ENCODE measurements around the gene SRP14. TPM values are rescaled to one million over a fixed set of nuclear protein-coding genes. Genes with fewer than 3 reads are reported as not detected.

The SRP14 gene
- total RNA-seq, 2 donors from 2014 or later = 163 to 167 TPM

DNA sequence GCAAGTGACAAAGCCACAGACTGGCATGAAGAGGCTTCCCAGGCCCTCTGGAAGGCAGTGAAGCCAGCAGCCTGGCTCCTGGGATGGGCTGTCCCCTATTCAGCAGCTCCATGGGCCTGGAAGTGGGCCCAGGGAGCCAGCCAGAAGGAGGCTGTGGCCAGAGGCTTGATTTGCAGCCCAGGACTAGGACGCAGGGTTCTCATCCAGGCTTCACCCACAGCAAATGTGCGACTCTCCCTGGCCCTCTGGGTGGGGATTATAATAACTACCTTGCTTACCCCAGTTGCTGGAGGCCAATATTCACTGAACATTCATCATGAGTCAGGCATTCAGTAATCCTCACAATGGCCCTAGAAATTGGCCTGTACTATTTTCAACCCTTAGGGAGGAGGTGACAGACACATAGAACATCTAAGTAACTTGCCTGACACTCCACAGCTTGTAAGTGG, 24.6 kb upstream of the SRP14 start:
- H3K4me3 ChIP-seq = no peak overlapping the region
- H3K9ac ChIP-seq (ENCODE audit: low read depth in 2 of 2, low read length in 2 of 2) = no peak overlapping the region
- intact Hi-C loops (cut with DNase I) = no loop called here
- H3K9me3 ChIP-seq = no peaks in the 10 kb centered on the region
- TF ChIP-seq, protein P1, sequence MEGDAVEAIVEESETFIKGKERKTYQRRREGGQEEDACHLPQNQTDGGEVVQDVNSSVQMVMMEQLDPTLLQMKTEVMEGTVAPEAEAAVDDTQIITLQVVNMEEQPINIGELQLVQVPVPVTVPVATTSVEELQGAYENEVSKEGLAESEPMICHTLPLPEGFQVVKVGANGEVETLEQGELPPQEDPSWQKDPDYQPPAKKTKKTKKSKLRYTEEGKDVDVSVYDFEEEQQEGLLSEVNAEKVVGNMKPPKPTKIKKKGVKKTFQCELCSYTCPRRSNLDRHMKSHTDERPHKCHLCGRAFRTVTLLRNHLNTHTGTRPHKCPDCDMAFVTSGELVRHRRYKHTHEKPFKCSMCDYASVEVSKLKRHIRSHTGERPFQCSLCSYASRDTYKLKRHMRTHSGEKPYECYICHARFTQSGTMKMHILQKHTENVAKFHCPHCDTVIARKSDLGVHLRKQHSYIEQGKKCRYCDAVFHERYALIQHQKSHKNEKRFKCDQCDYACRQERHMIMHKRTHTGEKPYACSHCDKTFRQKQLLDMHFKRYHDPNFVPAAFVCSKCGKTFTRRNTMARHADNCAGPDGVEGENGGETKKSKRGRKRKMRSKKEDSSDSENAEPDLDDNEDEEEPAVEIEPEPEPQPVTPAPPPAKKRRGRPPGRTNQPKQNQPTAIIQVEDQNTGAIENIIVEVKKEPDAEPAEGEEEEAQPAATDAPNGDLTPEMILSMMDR (IDR thresholded peaks at IDR 0.05) = no peak
- H3K27ac ChIP-seq = no peak overlapping the region
- no peak for DNase-seq
- H3K27me3 ChIP-seq = no peaks in the 10 kb centered on the region
- H3K36me3 ChIP-seq = no peaks in the 10 kb centered on the region
- H3K4me1 ChIP-seq = no peaks in the 10 kb centered on the region

DNA sequence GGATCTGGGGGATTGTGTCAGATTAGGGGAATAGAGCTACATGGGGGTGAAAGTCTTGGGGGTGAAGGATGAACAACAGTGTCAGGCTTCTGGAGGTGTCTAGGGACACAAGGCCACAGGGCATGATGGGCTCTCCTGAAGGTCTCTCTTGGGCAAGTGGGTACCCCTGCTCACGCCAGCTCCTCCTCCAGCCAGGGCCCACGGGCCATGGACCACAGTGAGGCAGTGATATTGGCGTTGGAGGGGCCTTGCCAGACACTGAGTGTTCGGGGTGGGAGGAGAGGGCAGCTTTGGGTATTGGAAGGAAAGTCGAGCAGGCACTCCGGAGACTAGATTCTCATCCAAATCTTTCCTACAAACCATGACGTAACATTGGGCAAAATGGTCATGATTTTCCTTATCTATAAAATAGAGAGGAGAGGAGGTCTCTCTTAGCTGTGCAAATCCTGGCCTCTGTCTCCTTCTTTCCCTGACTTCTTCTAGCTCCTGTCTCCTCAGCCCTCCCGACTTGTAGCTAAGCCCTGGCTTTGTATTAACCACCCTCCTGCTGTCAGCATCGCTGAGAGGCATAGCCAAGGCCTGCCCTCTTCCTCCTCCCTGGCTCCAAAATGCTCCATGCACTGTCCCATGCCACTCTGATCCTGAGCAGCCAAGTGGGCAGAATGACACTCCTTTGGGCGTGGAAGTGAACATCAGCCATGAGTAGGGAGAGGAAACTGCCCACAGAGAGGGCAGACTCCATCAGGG, 24.0 kb upstream of the SRP14 start:
- H3K4me3 ChIP-seq = no peak overlapping the region
- intact Hi-C loops (cut with DNase I) = no loop called here

DNA sequence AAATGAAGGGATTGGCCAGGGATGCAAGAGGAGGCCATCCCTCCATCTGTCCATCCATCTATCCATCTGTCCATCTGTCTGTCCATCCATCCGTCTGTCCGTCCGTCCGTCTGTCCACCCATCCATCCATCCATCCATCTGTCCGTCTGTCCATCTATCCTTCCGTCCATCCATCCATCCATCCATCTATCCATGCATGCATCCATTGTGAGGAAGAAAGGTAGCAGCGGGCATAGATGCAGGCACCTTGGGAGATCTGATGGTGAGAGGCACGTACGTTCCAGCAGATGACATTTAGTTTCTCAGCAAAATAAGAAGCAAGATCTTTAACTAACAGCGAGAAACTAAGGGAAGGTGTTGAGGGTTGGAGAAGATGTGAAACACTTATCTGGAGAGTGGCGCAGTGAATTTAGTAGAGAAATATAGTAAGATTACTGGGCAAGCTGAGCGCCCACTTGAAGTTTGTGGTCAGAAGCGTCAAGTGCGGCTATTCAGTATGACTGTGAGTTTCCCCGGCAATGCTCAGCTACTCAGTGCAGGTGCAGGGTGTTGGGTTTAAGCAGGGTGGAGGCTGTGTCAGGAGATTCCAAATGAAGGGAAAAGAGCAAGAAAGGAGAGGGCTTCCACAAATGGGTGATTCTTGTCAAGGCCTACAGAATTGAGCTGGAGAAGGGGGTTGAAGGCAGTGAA, 22.4 kb upstream of the SRP14 start:
- no peaks in the 10 kb centered on the region for H3K4me1 ChIP-seq
- H3K27ac ChIP-seq = no peak overlapping the region
- no peak for DNase-seq

More for the DNA sequence above, 24.0 kb upstream of the SRP14 start:
- Histone ChIP-seq H3K4me1 (no peaks in the 10 kb centered on the region), H3K27ac (no peak overlapping the region), H3K27me3 (no peaks in the 10 kb centered on the region), H3K36me3 (no peaks in the 10 kb centered on the region), H3K9me3 (no peaks in the 10 kb centered on the region), H3K9ac (ENCODE audit: low read depth in 2 of 2, low read length in 2 of 2) (no peak overlapping the region)
- TF ChIP-seq, protein P1 (IDR thresholded peaks at IDR 0.05) = no peak
- DNase-seq = no peak

DNA sequence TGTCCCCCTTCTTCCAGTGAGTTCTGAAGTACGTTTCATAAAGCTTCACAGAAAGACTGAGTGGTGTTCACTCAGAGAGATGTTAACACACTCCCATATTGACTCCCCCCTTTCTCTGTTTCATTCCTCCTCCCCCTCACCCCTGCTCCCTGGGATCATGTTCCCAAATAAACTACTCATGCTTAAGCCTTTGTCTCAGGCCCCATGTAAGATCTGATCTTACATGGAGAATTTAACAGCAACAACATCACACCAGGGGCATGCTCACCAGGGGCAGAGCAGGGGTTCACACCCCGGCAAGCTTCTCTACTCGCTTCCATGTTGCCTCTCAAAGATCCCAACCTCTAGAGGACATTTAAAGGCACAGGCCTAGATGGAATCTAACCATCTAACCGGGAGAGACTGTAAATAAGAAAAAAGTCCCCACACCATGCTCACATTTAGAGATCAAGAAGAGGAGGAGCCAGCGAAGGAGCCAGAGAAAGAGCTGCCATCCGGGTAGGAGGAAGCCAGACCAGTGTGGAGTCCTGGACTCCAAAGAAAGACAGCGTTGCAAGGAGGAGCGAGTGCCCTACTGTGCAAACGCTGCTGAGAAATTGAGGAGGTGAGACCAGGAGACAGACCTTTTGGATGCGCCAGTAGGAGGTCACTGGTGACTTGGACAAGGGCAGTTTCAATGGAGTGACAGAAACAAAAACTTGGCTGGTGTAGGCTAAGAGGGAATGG, 21.4 kb upstream of the SRP14 start:
- H3K9me3 ChIP-seq = no peaks in the 10 kb centered on the region
- H3K27me3 ChIP-seq = no peaks in the 10 kb centered on the region
- DNase-seq = no peak
- peaks cover 6% of the 10 kb centered on the region for H3K4me1 ChIP-seq
- H3K4me3 ChIP-seq = no peak overlapping the region
- TF ChIP-seq, protein P1 (IDR thresholded peaks at IDR 0.05) = no peak
- no peak overlapping the region for H3K27ac ChIP-seq
- no peaks in the 10 kb centered on the region for H3K36me3 ChIP-seq
- intact Hi-C loops (cut with DNase I) = no loop called here
- no peak overlapping the region for H3K9ac ChIP-seq (ENCODE audit: low read depth in 2 of 2, low read length in 2 of 2)

More for the DNA sequence above, 22.4 kb upstream of the SRP14 start:
- H3K4me3 ChIP-seq = no peak overlapping the region
- no peaks in the 10 kb centered on the region for H3K27me3 ChIP-seq
- H3K36me3 ChIP-seq = no peaks in the 10 kb centered on the region
- intact Hi-C loops (cut with DNase I) = no loop called here
- TF ChIP-seq, protein P1 (IDR thresholded peaks at IDR 0.05) = no peak
- no peaks in the 10 kb centered on the region for H3K9me3 ChIP-seq
- no peak overlapping the region for H3K9ac ChIP-seq (ENCODE audit: low read depth in 2 of 2, low read length in 2 of 2)

DNA sequence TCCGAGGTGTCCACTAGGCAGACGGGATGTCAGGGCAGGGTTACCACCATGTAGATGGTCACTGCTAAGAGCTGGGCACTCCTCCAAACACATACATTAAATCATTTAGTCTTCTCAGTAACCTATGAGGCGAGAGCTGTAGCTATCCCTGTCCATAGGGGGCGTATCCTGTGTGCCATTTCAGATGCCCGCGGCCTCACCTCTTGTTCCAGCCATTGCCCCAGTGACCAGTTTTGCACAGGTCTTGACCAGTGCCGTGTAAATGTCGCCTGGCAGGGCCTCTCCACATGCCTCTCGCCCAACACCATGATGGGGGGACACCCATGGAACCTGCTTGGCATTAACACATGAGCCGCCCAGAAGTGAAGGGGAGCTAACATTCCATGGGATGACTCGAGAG, 20.8 kb upstream of the SRP14 start:
- intact Hi-C loops (cut with DNase I) = no loop called here
- Histone ChIP-seq H3K9ac (ENCODE audit: low read depth in 2 of 2, low read length in 2 of 2) (no peak overlapping the region), H3K27ac (no peak overlapping the region), H3K36me3 (no peaks in the 10 kb centered on the region), H3K9me3 (no peaks in the 10 kb centered on the region), H3K4me3 (no peak overlapping the region), H3K27me3 (no peaks in the 10 kb centered on the region), H3K4me1 (peaks cover 12% of the 10 kb centered on the region)
- TF ChIP-seq, protein P1 (IDR thresholded peaks at IDR 0.05) = no peak
- DNase-seq = no peak

Measured in colonic mucosa (tissue), 4 donors.